Thoracic aorta (tissue), 2 donors: Measurements from ENCODE around the gene LCN6. TPM values are rescaled to one million over a fixed set of nuclear protein-coding genes. Genes with fewer than 3 reads are reported as not detected.

Source experiments
- ATAC-seq: fragments of 150-250 bp; one replicate; pipeline ENCODE4 v1.8.0; 2017; ENCODE audit warnings: low read depth; ENCODE audit not compliant: insufficient number of reproducible peaks, low FRiP score
- DNase-seq: peaks from one replicate; pipeline ENCODE4 v3.0.0-alpha.2; 2020; ENCODE audit warnings: low spot score
- H3K27ac ChIP-seq, 2 donors: fragments of 200-600 bp; sonication (generic); 1 replicate in 1 of 2; 2 replicates in 1 of 2; pipeline ENCODE4 v1.5.1; 2016; ENCODE audit warnings: mild to moderate bottlenecking in 2 of 2, moderate library complexity in 2 of 2
- H3K27me3 ChIP-seq: fragments of 200-600 bp; sonication (generic); replicated peaks from 2 replicates; pipeline ENCODE4 v1.6.0; 2016; ENCODE audit warnings: mild to moderate bottlenecking; ENCODE audit not compliant: insufficient read depth
- H3K36me3 ChIP-seq: fragments of 200-600 bp; sonication (generic); one replicate; pipeline ENCODE4 v1.5.1; 2016
- H3K4me1 ChIP-seq, 2 donors: fragments of 200-600 bp; sonication (generic); 1 replicate in 1 of 2; 2 replicates in 1 of 2; pipeline versions ENCODE4 v1.5.1 to v1.6.0; 2016; ENCODE audit warnings: low read depth in 2 of 2, mild to moderate bottlenecking in 1 of 2; ENCODE audit not compliant: control insufficient read depth in 1 of 2
- H3K4me3 ChIP-seq: fragments of 200-600 bp; sonication (generic); 2 replicates; pipeline ENCODE4 v1.5.1; 2016; ENCODE audit warnings: mild to moderate bottlenecking
- H3K9me3 ChIP-seq: fragments of 200-600 bp; sonication (generic); 2 replicates; pipeline ENCODE4 v1.5.1; 2016
- CTCF ChIP-seq: fragments of 200-600 bp; sonication (generic); IDR thresholded peaks from one replicate; pipeline ENCODE4 v1.5.1; 2019; ENCODE audit warnings: antibody characterized with exemption
- total RNA-seq, 2 donors: library from RNA; depleted of rRNA; stranded (reverse); fragments of >200 nt; gene quantifications; one replicate each; pipeline versions ENCODE4 v1.1.0 to v1.2.3, GENCODE V29; 2016

LCN6 gene
- total RNA-seq, 2 donors from 2014 or later: 4.5 to 25.3 TPM

DNA sequence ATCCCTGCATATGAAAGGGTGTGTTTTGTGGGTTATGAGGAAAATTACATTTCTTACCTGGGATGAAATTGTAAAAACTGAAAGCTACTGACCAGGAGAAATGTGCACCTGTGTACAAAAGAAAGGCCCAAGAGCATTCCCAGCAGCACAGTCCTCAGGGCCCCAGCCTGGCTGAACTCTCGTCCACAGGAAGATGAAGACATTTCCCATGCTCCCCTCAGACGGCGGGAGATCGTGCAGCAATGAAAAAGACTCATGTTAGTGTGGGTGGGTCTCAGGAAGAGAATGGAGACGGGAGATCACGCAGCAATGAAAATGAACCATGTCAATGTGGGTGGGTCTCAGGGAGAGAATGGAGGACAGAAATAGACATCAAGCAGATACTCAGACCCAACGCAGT, 28.6 kb upstream of the LCN6 start:
- no peak for TF ChIP-seq CTCF
- DNase-seq (no peak), ATAC-seq (no peak)

GRCh38 chr9:136775191-136775590, 26.9 kb upstream of the LCN6 start:
- Histone ChIP-seq H3K4me3 (no peak overlapping the region), H3K9me3 (peaks cover 6% of the 10 kb centered on the region), H3K27ac (no peak overlapping the region), H3K27me3 (no peaks in the 10 kb centered on the region), H3K4me1 (no peaks in the 10 kb centered on the region), H3K36me3 (no peaks in the 10 kb centered on the region)
- no peak for TF ChIP-seq CTCF
- DNase-seq (no peak), ATAC-seq (no peak)

More for the DNA sequence above, 28.6 kb upstream of the LCN6 start:
- Histone ChIP-seq H3K4me3 (no peak overlapping the region), H3K4me1 (no peaks in the 10 kb centered on the region), H3K27ac (no peak overlapping the region), H3K27me3 (no peaks in the 10 kb centered on the region), H3K9me3 (peaks cover 6% of the 10 kb centered on the region), H3K36me3 (no peaks in the 10 kb centered on the region)

GRCh38 chr9:136774416-136775045, 26.2 kb upstream of the LCN6 start:
- no peak overlapping the region for H3K27ac ChIP-seq
- ATAC-seq (no peak), DNase-seq (no peak)
- H3K9me3 ChIP-seq: peaks cover 6% of the 10 kb centered on the region
- no peak overlapping the region for H3K4me3 ChIP-seq
- H3K36me3 ChIP-seq: no peaks in the 10 kb centered on the region
- no peaks in the 10 kb centered on the region for H3K27me3 ChIP-seq
- H3K4me1 ChIP-seq: no peaks in the 10 kb centered on the region
- no peak for TF ChIP-seq CTCF

DNA sequence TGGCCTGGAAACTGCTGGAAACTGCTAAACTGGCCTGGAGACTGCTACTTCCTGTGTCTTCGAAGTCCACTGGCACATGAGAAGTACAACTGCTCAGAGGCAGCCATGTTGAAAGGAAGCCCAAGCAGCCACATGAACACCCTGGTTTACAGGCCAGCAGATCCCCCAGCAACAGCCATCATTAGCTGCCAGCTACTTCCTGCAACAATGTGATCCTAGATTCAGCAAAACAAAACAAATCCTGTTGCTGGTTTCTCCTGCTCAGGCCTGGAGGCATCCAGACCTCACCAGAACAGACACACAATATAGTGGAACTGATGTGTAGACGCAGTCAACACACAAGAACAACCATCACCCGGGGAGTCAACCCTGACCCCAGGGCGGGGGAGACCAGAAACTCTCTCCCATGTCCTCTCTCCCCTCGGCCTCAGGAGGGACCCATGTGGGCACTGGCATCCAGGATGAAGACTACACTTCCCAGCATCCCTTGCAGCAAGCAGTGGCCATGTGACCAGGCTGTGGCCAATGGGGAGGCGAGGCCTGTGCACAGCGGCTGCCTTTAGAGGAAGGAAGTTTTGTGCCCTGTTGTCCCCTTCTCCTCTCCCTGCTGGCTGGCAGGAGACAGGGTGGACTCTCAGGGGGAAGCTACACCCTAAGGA, 25.2 kb upstream of the LCN6 start:
- Histone ChIP-seq H3K27ac (no peak overlapping the region), H3K36me3 (no peaks in the 10 kb centered on the region), H3K27me3 (no peaks in the 10 kb centered on the region), H3K9me3 (peaks cover 6% of the 10 kb centered on the region), H3K4me1 (no peaks in the 10 kb centered on the region), H3K4me3 (no peak overlapping the region)
- ATAC-seq (no peak), DNase-seq (no peak)
- TF ChIP-seq CTCF: no peak

DNA sequence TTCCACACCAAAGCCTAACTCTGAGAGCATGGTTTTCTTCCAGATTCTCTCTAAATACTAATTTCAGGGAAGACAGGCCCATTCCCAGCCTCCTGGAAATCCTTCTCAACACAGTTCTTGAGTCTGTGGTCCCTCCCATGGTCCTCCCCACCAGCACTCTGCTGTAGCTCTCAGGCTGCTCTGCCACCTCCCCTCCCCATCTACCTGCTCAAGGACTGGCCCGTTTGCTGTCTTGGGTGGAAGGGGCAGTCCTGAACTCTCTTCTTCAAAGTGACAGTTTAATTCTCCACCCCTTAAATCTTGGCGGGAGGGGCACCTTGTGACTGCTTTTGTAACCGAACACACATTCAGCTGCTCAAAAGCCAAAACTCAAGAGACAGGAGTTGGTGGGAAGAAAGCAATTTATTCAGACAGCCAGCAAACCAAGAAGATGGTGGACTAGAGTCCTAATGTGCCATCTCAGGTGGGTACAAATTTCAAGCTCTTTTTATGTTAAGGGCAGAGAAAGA, 23.6 kb upstream of the LCN6 start:
- Histone ChIP-seq H3K9me3 (peaks cover 6% of the 10 kb centered on the region), H3K4me1 (no peaks in the 10 kb centered on the region), H3K4me3 (no peak overlapping the region), H3K36me3 (no peaks in the 10 kb centered on the region), H3K27me3 (no peaks in the 10 kb centered on the region), H3K27ac (no peak overlapping the region)
- no peak for DNase-seq
- TF ChIP-seq CTCF: no peak
- ATAC-seq: no peak
